Right renal cortex interstitium (tissue), 3 donors: ENCODE results near the gene FGF9. TPM values are rescaled to one million over a fixed set of nuclear protein-coding genes. Genes with fewer than 3 reads are reported as not detected.

Experiments
- DNase-seq, 3 donors: peaks; one replicate each; pipeline ENCODE4 v3.0.0-alpha.2; 2013; ENCODE audit warnings: low read depth in 3 of 3, low spot score in 2 of 3
- polyA plus RNA-seq, 3 donors: library from polyadenylated mRNA; unstranded; fragments of 120-200 nt; gene quantifications; one replicate each; pipeline ENCODE4 v1.2.1, GENCODE V29; 2013; ENCODE audit not compliant: insufficient read length in 3 of 3

The FGF9 gene
- polyA plus RNA-seq, result 10 to 100 TPM; 13.9 to 16.5 (median 16.3) TPM

GRCh38 chr13:21670883-21671619, at the start of gene FGF9:
Gene FGF9 (plus strand): TSS chr13:21671073. CDS start chr13:21671913, 840 bp downstream.
- DNase-seq, result peak in 1 of 3 donors; percentile 70

DNA sequence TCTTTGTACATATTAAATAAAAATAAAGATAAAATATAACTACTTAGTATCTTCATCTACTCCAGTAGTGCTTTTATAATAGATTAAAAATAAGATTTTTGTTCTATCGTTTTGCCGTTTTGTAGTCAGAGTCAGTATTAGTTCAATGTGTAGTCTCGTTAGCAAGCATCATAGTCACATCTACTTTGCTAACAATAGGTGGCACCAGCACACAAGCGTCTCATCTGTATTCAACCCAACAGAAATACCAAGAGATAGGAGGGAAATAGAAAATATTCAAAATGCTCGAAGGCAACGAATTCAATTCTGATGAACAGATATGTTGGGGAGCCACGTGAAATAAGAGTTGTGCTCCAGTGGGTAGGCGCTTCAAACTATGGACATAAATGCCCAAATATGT, 45.5 kb upstream of the FGF9 start:
- no peak for DNase-seq

- no peak for DNase-seq
Measured at GRCh38 chr13:21632196-21632595, 38.7 kb upstream of the FGF9 start.

- DNase-seq, result no peak
Measured at GRCh38 chr13:21636656-21637055, 34.2 kb upstream of the FGF9 start.

DNA sequence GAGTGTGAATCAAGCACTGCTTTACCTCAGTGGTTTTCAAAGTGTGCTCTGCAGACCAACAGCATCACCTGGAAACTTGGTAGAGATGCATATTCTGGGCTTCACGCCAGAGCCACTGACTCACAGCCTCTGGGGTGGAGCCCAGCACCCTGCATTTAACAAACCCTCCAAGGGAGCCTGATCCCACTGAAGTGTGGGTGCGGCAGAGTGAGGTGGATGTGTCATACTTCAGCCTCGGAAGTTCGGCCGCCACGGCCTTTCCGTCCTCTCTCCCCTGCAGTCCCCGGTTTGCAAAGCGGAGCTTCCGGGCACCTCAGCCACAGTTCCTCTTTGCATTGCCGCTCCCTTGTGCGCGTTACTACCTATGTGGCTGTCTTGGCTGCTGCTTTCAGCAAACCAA, 33.6 kb upstream of the FGF9 start:
- DNase-seq, result no peak

DNA sequence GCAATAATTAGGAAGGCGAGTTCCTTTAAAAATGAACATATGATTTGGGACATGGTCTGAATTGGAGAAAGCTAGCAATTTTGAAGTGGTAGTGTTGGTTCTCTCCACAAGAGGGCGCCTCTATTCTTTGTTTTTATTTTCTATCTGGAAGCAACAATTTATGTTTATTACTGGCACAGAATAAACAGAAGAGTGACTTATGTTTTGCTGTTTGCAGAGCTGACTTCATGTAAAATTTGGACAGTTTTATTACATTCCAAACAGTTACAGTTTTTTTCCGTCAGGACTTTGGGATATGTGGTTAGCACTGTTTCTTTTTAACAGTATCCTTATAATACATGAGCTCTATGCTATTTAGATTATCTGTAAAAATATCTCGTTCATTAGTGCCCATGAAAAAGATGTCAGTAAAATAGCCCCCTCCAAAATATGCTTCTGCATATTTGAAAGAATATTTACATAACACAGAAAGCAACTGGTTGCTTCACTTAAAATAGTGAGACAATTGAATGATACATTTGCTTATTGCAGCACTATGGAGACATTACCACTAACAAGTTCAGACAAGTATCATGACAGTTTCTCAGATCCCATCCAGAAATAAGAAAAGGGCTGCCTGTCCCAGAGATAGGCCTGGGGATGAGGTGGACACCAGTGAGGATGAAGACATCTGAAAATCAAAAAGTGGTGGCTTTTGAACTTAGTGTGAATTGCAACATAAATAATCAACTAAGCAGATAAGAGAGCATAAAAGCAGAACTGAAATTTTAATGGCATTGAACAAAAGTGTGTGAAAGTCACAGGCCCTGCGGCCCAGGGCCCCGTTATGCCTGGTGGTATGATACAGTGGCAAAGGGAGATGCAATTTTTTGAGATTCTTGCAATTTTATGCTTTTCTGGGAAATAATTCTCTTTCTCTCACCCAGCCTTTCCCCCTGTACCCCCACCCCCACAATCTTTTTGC, 32.3 kb upstream of the FGF9 start:
- DNase-seq, result no peak

DNA sequence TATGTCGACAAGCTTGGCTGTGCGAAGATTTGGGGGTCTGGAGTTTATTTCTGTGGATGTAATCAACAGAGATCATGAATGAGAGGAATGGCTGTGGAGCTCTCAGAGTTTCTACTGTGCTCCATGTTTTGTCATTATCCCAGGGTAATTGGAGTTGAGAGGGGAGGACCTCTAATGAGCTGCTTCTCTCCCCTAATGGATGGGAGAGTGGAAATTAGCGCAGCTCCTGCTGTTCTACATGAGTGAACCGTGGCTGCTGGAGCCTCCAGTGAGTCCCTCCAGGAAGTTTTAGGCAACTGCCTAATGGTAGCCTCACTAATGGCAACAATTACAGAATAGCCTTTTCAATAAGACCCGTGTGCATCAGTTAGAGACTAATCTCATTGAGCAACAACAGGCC, 31.3 kb upstream of the FGF9 start:
- DNase-seq, result no peak

GRCh38 chr13:21641629-21642028, 29.2 kb upstream of the FGF9 start:
- no peak for DNase-seq

DNA sequence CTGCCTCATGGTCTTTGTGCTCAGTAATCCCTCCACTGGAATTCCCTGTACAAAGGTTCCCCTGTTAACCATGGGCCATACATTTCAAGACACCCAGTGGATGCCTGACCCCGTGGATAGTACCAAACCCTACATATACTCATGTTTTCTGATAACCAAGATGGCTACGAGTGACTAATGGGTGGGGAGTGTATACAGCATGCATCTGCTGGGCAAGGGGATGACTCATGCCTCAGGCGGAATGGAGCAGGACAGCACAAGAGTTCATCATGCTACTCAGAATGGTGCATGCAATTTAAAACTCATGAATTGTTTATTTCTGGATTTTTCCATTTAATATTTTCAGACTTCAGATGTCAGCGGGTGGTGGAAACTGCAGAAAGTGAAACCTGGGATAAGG, 13.3 kb upstream of the FGF9 start:
- DNase-seq, result no peak

GRCh38 chr13:21659087-21659486, 11.8 kb upstream of the FGF9 start:
- no peak for DNase-seq

DNA sequence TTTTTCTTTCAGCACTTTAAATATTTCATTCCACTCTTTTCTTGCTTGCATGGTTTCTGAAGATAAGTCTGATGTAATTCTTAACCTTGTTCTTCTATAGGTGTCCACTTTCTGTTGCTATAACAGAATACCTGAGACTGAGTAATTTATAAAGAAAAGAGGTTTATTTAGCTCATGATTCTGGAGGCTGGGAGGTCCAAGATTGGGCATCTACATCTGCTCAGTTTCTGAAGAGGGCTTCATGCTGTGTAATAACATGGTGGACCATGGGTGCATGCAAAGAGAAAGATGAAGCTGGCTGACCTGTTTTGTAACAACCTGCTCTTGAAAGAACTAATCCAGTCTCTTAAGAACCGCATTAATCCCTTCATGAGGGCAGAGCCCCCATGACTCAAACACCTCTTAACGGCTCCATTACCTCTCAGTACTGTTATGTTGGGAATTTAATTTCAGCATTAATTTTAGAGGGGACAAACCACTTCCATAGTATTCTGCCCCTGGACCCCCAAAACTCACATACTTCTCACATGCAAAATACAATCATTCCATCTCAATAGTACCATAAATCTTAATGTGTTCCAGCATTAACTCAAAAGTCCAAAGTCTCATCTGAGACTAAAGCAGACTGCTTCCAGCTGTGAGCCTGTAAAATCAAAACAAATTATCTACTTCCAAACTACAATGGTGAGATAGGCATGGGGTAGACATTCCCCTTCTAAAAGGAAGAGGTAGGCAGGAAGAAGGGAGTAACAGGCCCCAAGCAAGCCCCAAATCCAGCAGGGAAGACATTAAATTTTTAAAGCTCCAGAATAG, 9.6 kb upstream of the FGF9 start:
- no peak for DNase-seq

DNA sequence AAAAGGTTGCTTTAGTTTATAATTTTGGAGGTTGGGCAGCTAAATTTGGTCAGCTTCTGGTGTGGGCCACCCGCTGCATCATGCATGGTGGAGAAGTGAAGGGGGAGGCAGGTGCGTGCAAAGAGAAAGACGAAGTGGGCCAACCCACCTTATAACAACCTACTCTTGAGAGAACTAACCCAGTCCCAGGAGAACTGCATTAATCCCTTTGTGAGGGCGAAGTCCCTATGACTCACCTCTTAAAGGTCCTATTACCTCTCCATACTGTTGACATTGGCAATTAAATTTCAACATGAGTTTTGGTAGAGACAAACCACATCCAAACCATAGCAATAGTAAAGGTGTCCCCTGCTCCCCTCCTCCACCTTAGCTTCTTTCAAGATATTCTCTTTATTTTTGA, 7.7 kb upstream of the FGF9 start:
- DNase-seq, result no peak

- peak in 1 of 3 donors; percentile 18 for DNase-seq
Measured at GRCh38 chr13:21668732-21669275, 2.1 kb upstream of the FGF9 start.

DNA sequence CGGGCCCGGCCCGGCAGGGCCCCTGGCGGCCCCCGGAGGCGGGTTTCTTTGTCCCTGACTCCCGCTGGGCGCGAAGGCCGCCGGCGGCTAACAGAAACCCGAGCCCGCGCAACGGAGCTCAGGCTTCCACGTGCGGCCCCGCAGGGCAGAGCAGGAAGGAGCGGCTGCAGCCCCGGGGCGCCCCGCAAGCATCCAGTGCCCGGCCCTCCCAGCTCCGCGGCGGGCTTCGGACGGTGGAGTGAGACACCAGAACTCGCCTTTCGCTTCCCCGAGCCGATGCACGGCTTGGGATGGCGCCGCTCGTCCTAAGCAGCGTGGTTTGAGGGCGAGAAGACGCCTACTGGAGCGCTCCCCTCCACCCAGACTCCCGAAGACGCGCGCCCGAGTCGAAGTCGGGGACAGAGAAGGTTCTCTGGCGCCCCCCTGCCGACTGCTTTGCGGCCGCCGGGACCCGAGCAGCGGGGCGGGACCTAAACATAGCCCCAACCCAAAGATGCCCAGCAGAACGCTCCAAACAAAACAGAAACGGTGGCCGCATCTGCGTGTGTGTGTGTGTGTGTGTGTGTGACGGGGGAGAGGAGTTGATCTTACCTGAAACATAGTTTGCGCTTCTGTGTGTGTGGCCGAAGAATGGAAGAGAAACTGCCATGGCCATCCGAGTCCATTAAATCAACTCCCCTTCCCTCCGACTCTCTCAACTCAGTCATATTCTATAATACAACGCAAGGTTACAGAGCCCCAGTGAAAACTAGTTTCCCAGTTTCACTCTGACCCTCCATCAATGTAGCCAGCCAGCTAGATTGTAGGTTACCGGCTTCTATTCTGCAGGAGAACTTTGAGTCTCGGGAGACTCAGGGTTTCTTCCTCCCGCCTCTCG, 629 bp upstream of the FGF9 start:
- DNase-seq, result peak in 1 of 3 donors; percentile 49

DNA sequence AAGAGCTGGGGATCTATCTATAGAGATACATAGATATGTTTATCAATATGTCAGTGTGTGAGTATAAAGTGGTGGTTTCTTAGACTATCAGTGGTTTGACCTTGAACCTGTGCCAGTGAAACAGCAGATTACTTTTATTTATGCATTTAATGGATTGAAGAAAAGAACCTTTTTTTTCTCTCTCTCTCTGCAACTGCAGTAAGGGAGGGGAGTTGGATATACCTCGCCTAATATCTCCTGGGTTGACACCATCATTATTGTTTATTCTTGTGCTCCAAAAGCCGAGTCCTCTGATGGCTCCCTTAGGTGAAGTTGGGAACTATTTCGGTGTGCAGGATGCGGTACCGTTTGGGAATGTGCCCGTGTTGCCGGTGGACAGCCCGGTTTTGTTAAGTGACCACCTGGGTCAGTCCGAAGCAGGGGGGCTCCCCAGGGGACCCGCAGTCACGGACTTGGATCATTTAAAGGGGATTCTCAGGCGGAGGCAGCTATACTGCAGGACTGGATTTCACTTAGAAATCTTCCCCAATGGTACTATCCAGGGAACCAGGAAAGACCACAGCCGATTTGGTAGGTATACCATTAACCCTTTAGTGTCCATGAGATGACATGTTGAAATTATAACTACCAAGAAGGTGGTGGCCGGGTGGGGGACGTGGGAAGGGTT, 880 bp downstream of the FGF9 start:
- peak in 1 of 3 donors; percentile 6 for DNase-seq

DNA sequence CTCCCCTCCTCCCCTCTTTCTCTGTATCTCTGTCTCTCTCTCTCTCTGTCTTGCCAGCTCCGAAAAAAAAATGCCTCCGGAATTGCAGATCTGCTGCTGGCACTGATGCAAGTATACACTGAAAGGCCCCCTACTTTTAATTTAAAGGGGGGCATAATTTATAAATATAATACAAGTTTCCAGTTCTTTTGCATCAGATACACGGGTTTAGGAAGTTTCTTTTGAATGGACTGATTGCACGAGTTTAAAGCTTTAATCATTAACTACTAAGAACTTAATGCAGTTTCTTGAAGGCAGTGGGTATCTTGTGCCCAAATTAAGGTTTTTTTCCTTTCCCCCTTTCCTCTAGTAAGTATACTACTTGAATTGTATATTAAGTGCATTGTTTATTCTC, 1.4 kb downstream of the FGF9 start:
- no peak for DNase-seq

- DNase-seq, result peak in 1 of 3 donors; percentile 3
Measured at GRCh38 chr13:21672796-21673538, 2.1 kb downstream of the FGF9 start.

DNA sequence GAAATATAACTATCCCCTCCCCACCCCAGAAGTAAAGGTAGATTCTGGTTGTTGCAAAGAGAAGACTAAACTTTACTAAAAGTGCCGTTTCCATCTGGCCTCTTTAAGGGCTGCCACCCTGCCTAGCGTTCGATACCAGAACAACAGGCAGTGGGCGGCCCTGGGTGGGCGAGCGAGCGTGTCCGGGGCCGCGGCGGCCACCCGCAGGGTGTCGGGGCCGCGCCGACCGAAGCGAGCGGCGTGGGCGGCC, 2.6 kb downstream of the FGF9 start:
- peak in 1 of 3 donors; percentile 15 for DNase-seq
